ENCODE measurements around the gene DPP10.

- TF ChIP-seq CTCF (conservative IDR thresholded peaks at IDR 0.05) (no peak), ZFX (IDR thresholded peaks at IDR 0.05) (no peak)
These were observed 1001.2 kb downstream of the DPP10 start for GRCh38 chr2:115443539-115444185.

Measured in C4-2B (cell line).